ENCODE data around the gene LIPC. TPM values are rescaled to one million over a fixed set of nuclear protein-coding genes. Genes with fewer than 3 reads are reported as not detected.

LIPC gene
- polyA plus RNA-seq, 3 donors, result 0.37 TPM; not detected in 2

DNA sequence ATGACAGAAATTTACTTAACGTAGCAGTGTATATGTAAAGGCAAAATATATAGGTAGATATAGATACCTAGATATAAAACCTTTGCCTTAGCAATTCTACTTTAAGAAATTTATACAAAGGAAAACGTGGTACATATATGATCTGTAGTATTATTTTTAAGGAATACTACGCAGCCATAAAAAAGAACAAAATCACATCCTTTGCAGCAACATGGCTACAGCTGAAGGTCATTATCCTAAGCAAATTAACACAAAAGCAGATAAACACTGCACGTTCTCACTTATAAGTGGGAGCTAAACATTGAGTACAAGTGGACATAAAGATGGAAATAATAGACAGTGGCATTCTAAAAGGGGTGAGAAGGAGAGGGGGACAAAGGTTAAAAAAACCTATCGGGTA is 14.8 kb upstream of the LIPC start:
- H3K4me1 ChIP-seq (ENCODE audit: control insufficient read depth in 1 of 2, insufficient read depth in 2 of 2, low read length in 2 of 2), result no peaks in the 10 kb centered on the region
- no peak overlapping the region for H3K9ac ChIP-seq (ENCODE audit: insufficient read depth, low read length, poor library complexity, severe bottlenecking)
- no peak overlapping the region for H3K4me3 Mint-ChIP-seq
- H3K36me3 ChIP-seq (replicated peaks in 1 of 2; ENCODE audit: control insufficient read depth in 1 of 2, insufficient read depth in 2 of 2, low read length in 2 of 2), result no peaks in the 10 kb centered on the region
- no peak overlapping the region for H2AFZ ChIP-seq (ENCODE audit: insufficient read depth, low read depth, low read length, poor library complexity, severe bottlenecking)
- H3K9me3 Mint-ChIP-seq, result peaks cover 0 to 3% (median 0%) of the 10 kb centered on the region in 7 donors
- intact Hi-C loops (cut with micrococcal nuclease), result no loop called here
- H3K4me1 Mint-ChIP-seq, result no peaks in the 10 kb centered on the region
- no peak overlapping the region for H3K4me3 ChIP-seq (replicated peaks in 1 of 3; ENCODE audit: low read depth in 2 of 3, low read length in 3 of 3)
- TF ChIP-seq CTCF (IDR thresholded peaks at IDR 0.05), result no peak
- H3K27ac Mint-ChIP-seq, result no peak overlapping the region
- no peaks in the 10 kb centered on the region for H4K20me1 ChIP-seq (ENCODE audit: insufficient read depth, low read length)
- no peaks in the 10 kb centered on the region for H3K9me3 ChIP-seq (replicated peaks in 1 of 2; ENCODE audit: control insufficient read depth in 1 of 2, insufficient read depth in 1 of 2, low read length in 2 of 2)
- H3K36me3 Mint-ChIP-seq, result no peaks in the 10 kb centered on the region
- H3K4me2 ChIP-seq (replicated peaks; ENCODE audit: extremely low read depth, low read length, poor library complexity, severe bottlenecking), result no peak overlapping the region
- peaks cover 0 to 3% (median 2%) of the 10 kb centered on the region in 3 donors for H3K27me3 Mint-ChIP-seq (ENCODE audit: low read depth in 3 of 3)
- no peak overlapping the region for H3K27ac ChIP-seq (ENCODE audit: low read depth in 1 of 2, low read length in 2 of 2)
- no peaks in the 10 kb centered on the region for H3K27me3 ChIP-seq (ENCODE audit: control insufficient read depth in 2 of 2, insufficient read depth in 2 of 2, low read length in 2 of 2)
- WGBS (ENCODE audit: insufficient coverage), result no CpG with 5 or more reads among the region's 5 CpGs
- DNase-seq, result no peak
- H3K79me2 ChIP-seq (ENCODE audit: insufficient read depth, low read length), result no peaks in the 10 kb centered on the region

GRCh38 chr15:58418135-58418534 is 13.7 kb upstream of the LIPC start:
- Histone ChIP-seq H3K27me3 (ENCODE audit: control insufficient read depth in 2 of 2, insufficient read depth in 2 of 2, low read length in 2 of 2) (no peaks in the 10 kb centered on the region), H3K79me2 (ENCODE audit: insufficient read depth, low read length) (no peaks in the 10 kb centered on the region)

More at GRCh38 chr15:58418135-58418534, 13.7 kb upstream of the LIPC start:
- no peak overlapping the region for H3K4me2 ChIP-seq (replicated peaks; ENCODE audit: extremely low read depth, low read length, poor library complexity, severe bottlenecking)
- H3K27ac ChIP-seq (ENCODE audit: low read depth in 1 of 2, low read length in 2 of 2), result no peak overlapping the region
- H4K20me1 ChIP-seq (ENCODE audit: insufficient read depth, low read length), result no peaks in the 10 kb centered on the region
- no peaks in the 10 kb centered on the region for H3K36me3 Mint-ChIP-seq
- H3K36me3 ChIP-seq (replicated peaks in 1 of 2; ENCODE audit: control insufficient read depth in 1 of 2, insufficient read depth in 2 of 2, low read length in 2 of 2), result no peaks in the 10 kb centered on the region
- no peaks in the 10 kb centered on the region for H3K9me3 ChIP-seq (replicated peaks in 1 of 2; ENCODE audit: control insufficient read depth in 1 of 2, insufficient read depth in 1 of 2, low read length in 2 of 2)
- no peak for TF ChIP-seq CTCF (IDR thresholded peaks at IDR 0.05)
- intact Hi-C loops (cut with micrococcal nuclease), result no loop called here
- WGBS (ENCODE audit: insufficient coverage), result no CpG with 5 or more reads among the region's 1 CpG
- H3K27me3 Mint-ChIP-seq (ENCODE audit: low read depth in 3 of 3), result peaks cover 0 to 3% (median 2%) of the 10 kb centered on the region in 3 donors
- no peaks in the 10 kb centered on the region for H3K4me1 ChIP-seq (ENCODE audit: control insufficient read depth in 1 of 2, insufficient read depth in 2 of 2, low read length in 2 of 2)
- no peak overlapping the region for H3K4me3 Mint-ChIP-seq
- H3K9ac ChIP-seq (ENCODE audit: insufficient read depth, low read length, poor library complexity, severe bottlenecking), result no peak overlapping the region
- H3K4me1 Mint-ChIP-seq, result no peaks in the 10 kb centered on the region
- DNase-seq, result no peak
- no peak overlapping the region for H3K27ac Mint-ChIP-seq
- H3K9me3 Mint-ChIP-seq, result peaks cover 0 to 3% (median 0%) of the 10 kb centered on the region in 7 donors
- no peak overlapping the region for H2AFZ ChIP-seq (ENCODE audit: insufficient read depth, low read depth, low read length, poor library complexity, severe bottlenecking)
- H3K4me3 ChIP-seq (replicated peaks in 1 of 3; ENCODE audit: low read depth in 2 of 3, low read length in 3 of 3), result no peak overlapping the region

All from CD14-positive monocyte (primary cell).